Middle frontal gyrus (tissue), 1 donor: Measurements from ENCODE around the gene FUT7.

Experiments used
- DNase-seq: peaks from one replicate; pipeline ENCODE4 v3.0.0-alpha.2; 2015; ENCODE audit warnings: low spot score; ENCODE audit errors: extremely low spot score

Gene FUT7

GRCh38 chr9:137031904-137032640 lies at the start of gene FUT7:
Gene FUT7, minus strand, starts transcription at chr9:137032088. Its CDS starts 97 bp downstream, at chr9:137031991.
- no peak for DNase-seq

GRCh38 chr9:137080260-137081122 lies 48.6 kb upstream of the FUT7 start:
- no peak for DNase-seq

GRCh38 chr9:137079401-137079787 lies 47.5 kb upstream of the FUT7 start:
- no peak for DNase-seq

GRCh38 chr9:137078701-137079400 lies 47.0 kb upstream of the FUT7 start:
- no peak for DNase-seq

GRCh38 chr9:137077758-137078693 lies 46.1 kb upstream of the FUT7 start:
- DNase-seq = no peak

- DNase-seq = peak; percentile 65
Observed at GRCh38 chr9:137077010-137077747, 45.3 kb upstream of the FUT7 start, which contains the start of gene UAP1L1. Gene UAP1L1, plus strand, starts transcription at chr9:137077517. Its CDS starts 16 bp downstream, at chr9:137077533.

GRCh38 chr9:137076636-137077009 lies 44.7 kb upstream of the FUT7 start:
- no peak for DNase-seq

GRCh38 chr9:137075275-137075775 lies 43.4 kb upstream of the FUT7 start:
- no peak for DNase-seq

GRCh38 chr9:137074657-137075274 lies 42.9 kb upstream of the FUT7 start:
- no peak for DNase-seq

- no peak for DNase-seq
Observed at GRCh38 chr9:137073992-137074399, 42.1 kb upstream of the FUT7 start.

- DNase-seq = no peak
Observed at GRCh38 chr9:137071282-137071681, 39.4 kb upstream of the FUT7 start.

- DNase-seq = peak; percentile 77
Observed at GRCh38 chr9:137070906-137071275, 39.0 kb upstream of the FUT7 start.

- DNase-seq = peak; percentile 75
Observed at GRCh38 chr9:137070201-137070905, 38.5 kb upstream of the FUT7 start, which contains the start of gene SAPCD2. Gene SAPCD2, minus strand, starts transcription at chr9:137070557. Its CDS starts 97 bp downstream, at chr9:137070460.

GRCh38 chr9:137069508-137070091 lies 37.7 kb upstream of the FUT7 start:
- no peak for DNase-seq

GRCh38 chr9:137068539-137069507 lies 36.9 kb upstream of the FUT7 start:
- no peak for DNase-seq

GRCh38 chr9:137067860-137068538 lies 36.1 kb upstream of the FUT7 start:
- peak; percentile 68 for DNase-seq
